WTC11 (cell line): ENCODE results near the gene ARHGEF10L. TPM values are rescaled to one million over a fixed set of nuclear protein-coding genes. Genes with fewer than 3 reads are reported as not detected.
A peak's percentile ranks its signal among the peaks of the same experiment; 100 is the strongest.

ENCODE experiments used
- ATAC-seq: fragments of 200-7000 bp; cut with Tn5 transposase; 2 replicates; pipeline ENCODE4 v1.10.0; 2021; ENCODE audit warnings: mild to moderate bottlenecking, moderate library complexity
- CTCF ChIA-PET: fragments of 300-600 bp; sonication (Branson Sonifier 250); formaldehyde crosslinking; loops from one replicate; lab custom pipeline; 2021; ENCODE audit warnings: antibody characterized with exemption; lab: Charles Lee
- POLR2A ChIA-PET: fragments of 350-600 bp; sonication (Branson Sonifier 250); formaldehyde crosslinking; loops from one replicate; lab custom pipeline; 2021; ENCODE audit warnings: antibody characterized with exemption; lab: Charles Lee
- DNase-seq: peaks from one replicate; pipeline ENCODE4 v3.0.0; 2021; ENCODE audit warnings: low spot score
- H3K27ac Mint-ChIP-seq: 2 replicates; pipeline ENCODE4 v1.8.0; 2021; ENCODE audit warnings: mixed read lengths
- H3K27me3 Mint-ChIP-seq: 2 replicates; pipeline ENCODE4 v1.8.0; 2021; ENCODE audit warnings: low read depth, mild to moderate bottlenecking, moderate library complexity, mixed read lengths
- H3K36me3 Mint-ChIP-seq: 2 replicates; pipeline ENCODE4 v1.8.0; 2021; ENCODE audit warnings: mixed read lengths
- H3K4me1 Mint-ChIP-seq: 2 replicates; pipeline ENCODE4 v1.8.0; 2022; ENCODE audit warnings: mixed read lengths
- H3K4me3 Mint-ChIP-seq: 2 replicates; pipeline ENCODE4 v1.8.0; 2021; ENCODE audit warnings: mild to moderate bottlenecking, moderate library complexity, mixed read lengths
- H3K9me3 Mint-ChIP-seq: 2 replicates; pipeline ENCODE4 v1.8.0; 2021; ENCODE audit warnings: mixed read lengths
- ATF3 ChIP-seq: sonication (generic); formaldehyde crosslinking; conservative IDR thresholded peaks from 2 replicates; pipeline ENCODE4 v1.8.1; 2022; ENCODE audit warnings: mild to moderate bottlenecking, missing genetic modification reagents
- E2F1 ChIP-seq: sonication (generic); formaldehyde crosslinking; IDR thresholded peaks from 2 replicates; pipeline ENCODE4 v1.8.0; 2022; ENCODE audit warnings: mild to moderate bottlenecking, missing genetic modification reagents
- E2F5 ChIP-seq: sonication (generic); formaldehyde crosslinking; IDR thresholded peaks from 2 replicates; pipeline ENCODE4 v1.8.1; 2022; ENCODE audit warnings: mild to moderate bottlenecking, moderate library complexity, missing genetic modification reagents
- ERG ChIP-seq: fragments of 250-450 bp; sonication (Bioruptor Pico); IDR thresholded peaks from 2 replicates; pipeline ENCODE4 v1.8.0; 2021; ENCODE audit warnings: mild to moderate bottlenecking
- FOXP4 ChIP-seq: sonication (generic); formaldehyde crosslinking; IDR thresholded peaks from 2 replicates; pipeline ENCODE4 v1.8.0; 2022; ENCODE audit warnings: mild to moderate bottlenecking, missing genetic modification reagents
- HMGA2 ChIP-seq: fragments of 250-450 bp; sonication (Bioruptor Pico); IDR thresholded peaks from 2 replicates; pipeline ENCODE4 v1.4.0; 2021; ENCODE audit warnings: mild to moderate bottlenecking, moderate library complexity
- HMGXB4 ChIP-seq: sonication (generic); formaldehyde crosslinking; IDR thresholded peaks from 2 replicates; pipeline ENCODE4 v1.8.1; 2023; ENCODE audit warnings: mild to moderate bottlenecking, moderate library complexity, missing genetic modification reagents
- JUN ChIP-seq: sonication (generic); formaldehyde crosslinking; IDR thresholded peaks from 2 replicates; pipeline ENCODE4 v1.8.0; 2023; ENCODE audit warnings: mild to moderate bottlenecking, missing genetic modification reagents
- MAX ChIP-seq: sonication (generic); formaldehyde crosslinking; IDR thresholded peaks from 2 replicates; pipeline ENCODE4 v1.8.0; 2022; ENCODE audit warnings: mild to moderate bottlenecking, missing genetic modification reagents
- MLX ChIP-seq: sonication (generic); formaldehyde crosslinking; IDR thresholded peaks from 2 replicates; pipeline ENCODE4 v1.8.1; 2023; ENCODE audit warnings: mild to moderate bottlenecking, missing genetic modification reagents, moderate library complexity
- NFE2L1 ChIP-seq: sonication (generic); formaldehyde crosslinking; IDR thresholded peaks from 2 replicates; pipeline ENCODE4 v1.8.1; 2023; ENCODE audit warnings: missing genetic modification reagents
- TP53 ChIP-seq: sonication (generic); formaldehyde crosslinking; IDR thresholded peaks from 2 replicates; pipeline ENCODE4 v1.8.1; 2023; ENCODE audit warnings: mild to moderate bottlenecking, missing genetic modification reagents
- ZBTB21 ChIP-seq: sonication (generic); formaldehyde crosslinking; IDR thresholded peaks from 2 replicates; pipeline ENCODE4 v1.8.1; 2023; ENCODE audit warnings: mild to moderate bottlenecking, missing genetic modification reagents, borderline replicate concordance
- ZNF219 ChIP-seq: sonication (generic); formaldehyde crosslinking; IDR thresholded peaks from 2 replicates; pipeline ENCODE4 v1.8.0; 2023; ENCODE audit warnings: missing genetic modification reagents, mild to moderate bottlenecking, borderline replicate concordance
- ZNF232 ChIP-seq: sonication (generic); formaldehyde crosslinking; IDR thresholded peaks from 2 replicates; pipeline ENCODE4 v1.8.0; 2022; ENCODE audit warnings: mild to moderate bottlenecking, missing genetic modification reagents
- ZNF416 ChIP-seq: fragments of 250-450 bp; sonication (Bioruptor Pico); IDR thresholded peaks from 2 replicates; pipeline ENCODE4 v1.9.0; 2021; ENCODE audit warnings: mild to moderate bottlenecking, inconsistent platforms
- ZNF423 ChIP-seq: fragments of 250-450 bp; sonication (Bioruptor Pico); IDR thresholded peaks from 2 replicates; pipeline ENCODE4 v2.1.2; 2022; ENCODE audit warnings: mild to moderate bottlenecking, moderate library complexity
- ZNF512 ChIP-seq: sonication (generic); formaldehyde crosslinking; IDR thresholded peaks from 2 replicates; pipeline ENCODE4 v1.8.1; 2022; ENCODE audit warnings: missing genetic modification reagents, borderline replicate concordance
- total RNA-seq: library from RNA; stranded (reverse); gene quantifications from 3 replicates; pipeline ENCODE4 v1.2.3, GENCODE V29; 2021
- TF ChIP-seq, protein P1 (sequence below): sonication (generic); formaldehyde crosslinking; IDR thresholded peaks from 2 replicates; pipeline ENCODE4 v1.8.0; 2022; ENCODE audit warnings: missing genetic modification reagents
- TF ChIP-seq, protein P2 (sequence below): fragments of 250-450 bp; sonication (Bioruptor Pico); IDR thresholded peaks from 2 replicates; pipeline ENCODE4 v1.9.0; 2021; ENCODE audit warnings: moderate library complexity, mild to moderate bottlenecking, inconsistent platforms, borderline replicate concordance

Gene ARHGEF10L
- total RNA-seq, 1 experiment from 2014 or later, result 34.4 TPM

- H3K36me3 Mint-ChIP-seq, result no peaks in the 10 kb centered on the region; the same call in 1 of the 2 replicates
- no peak overlapping the region; the same call in 1 of the 2 replicates for H3K27ac Mint-ChIP-seq
- no peak for DNase-seq
- peaks cover 12% of the 10 kb centered on the region for H3K4me1 Mint-ChIP-seq
- peak; percentile 66 for ATAC-seq
- H3K27me3 Mint-ChIP-seq, result no peaks in the 10 kb centered on the region
- no peak overlapping the region for H3K4me3 Mint-ChIP-seq
- TF ChIP-seq HMGA2 (no peak), ZNF423 (no peak), E2F1 (CRISPR knock-in tag) (no peak), MAX (CRISPR knock-in tag) (no peak)
- TF ChIP-seq, protein P1, sequence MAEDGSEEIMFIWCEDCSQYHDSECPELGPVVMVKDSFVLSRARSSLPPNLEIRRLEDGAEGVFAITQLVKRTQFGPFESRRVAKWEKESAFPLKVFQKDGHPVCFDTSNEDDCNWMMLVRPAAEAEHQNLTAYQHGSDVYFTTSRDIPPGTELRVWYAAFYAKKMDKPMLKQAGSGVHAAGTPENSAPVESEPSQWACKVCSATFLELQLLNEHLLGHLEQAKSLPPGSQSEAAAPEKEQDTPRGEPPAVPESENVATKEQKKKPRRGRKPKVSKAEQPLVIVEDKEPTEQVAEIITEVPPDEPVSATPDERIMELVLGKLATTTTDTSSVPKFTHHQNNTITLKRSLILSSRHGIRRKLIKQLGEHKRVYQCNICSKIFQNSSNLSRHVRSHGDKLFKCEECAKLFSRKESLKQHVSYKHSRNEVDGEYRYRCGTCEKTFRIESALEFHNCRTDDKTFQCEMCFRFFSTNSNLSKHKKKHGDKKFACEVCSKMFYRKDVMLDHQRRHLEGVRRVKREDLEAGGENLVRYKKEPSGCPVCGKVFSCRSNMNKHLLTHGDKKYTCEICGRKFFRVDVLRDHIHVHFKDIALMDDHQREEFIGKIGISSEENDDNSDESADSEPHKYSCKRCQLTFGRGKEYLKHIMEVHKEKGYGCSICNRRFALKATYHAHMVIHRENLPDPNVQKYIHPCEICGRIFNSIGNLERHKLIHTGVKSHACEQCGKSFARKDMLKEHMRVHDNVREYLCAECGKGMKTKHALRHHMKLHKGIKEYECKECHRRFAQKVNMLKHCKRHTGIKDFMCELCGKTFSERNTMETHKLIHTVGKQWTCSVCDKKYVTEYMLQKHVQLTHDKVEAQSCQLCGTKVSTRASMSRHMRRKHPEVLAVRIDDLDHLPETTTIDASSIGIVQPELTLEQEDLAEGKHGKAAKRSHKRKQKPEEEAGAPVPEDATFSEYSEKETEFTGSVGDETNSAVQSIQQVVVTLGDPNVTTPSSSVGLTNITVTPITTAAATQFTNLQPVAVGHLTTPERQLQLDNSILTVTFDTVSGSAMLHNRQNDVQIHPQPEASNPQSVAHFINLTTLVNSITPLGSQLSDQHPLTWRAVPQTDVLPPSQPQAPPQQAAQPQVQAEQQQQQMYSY (CRISPR knock-in tag), result peak; percentile 73
- TF ChIP-seq, protein P2, sequence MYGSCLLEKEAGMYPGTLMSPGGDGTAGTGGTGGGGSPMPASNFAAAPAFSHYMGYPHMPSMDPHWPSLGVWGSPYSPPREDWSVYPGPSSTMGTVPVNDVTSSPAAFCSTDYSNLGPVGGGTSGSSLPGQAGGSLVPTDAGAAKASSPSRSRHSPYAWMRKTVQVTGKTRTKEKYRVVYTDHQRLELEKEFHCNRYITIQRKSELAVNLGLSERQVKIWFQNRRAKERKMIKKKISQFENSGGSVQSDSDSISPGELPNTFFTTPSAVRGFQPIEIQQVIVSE (CRISPR knock-in tag), result no peak
- ChIA-PET CTCF (interaction anchor here (0.6 to 14.4 kb wide), 11 partner anchors 16 to 143 kb away, joined by 3 to 273 read pairs (median 3); no protein-coding TSS in a partner anchor), POLR2A (no interaction called here)
- H3K9me3 Mint-ChIP-seq, result no peaks in the 10 kb centered on the region
Observed at GRCh38 chr1:17612831-17613230, 73.3 kb downstream of the ARHGEF10L start.

DNA sequence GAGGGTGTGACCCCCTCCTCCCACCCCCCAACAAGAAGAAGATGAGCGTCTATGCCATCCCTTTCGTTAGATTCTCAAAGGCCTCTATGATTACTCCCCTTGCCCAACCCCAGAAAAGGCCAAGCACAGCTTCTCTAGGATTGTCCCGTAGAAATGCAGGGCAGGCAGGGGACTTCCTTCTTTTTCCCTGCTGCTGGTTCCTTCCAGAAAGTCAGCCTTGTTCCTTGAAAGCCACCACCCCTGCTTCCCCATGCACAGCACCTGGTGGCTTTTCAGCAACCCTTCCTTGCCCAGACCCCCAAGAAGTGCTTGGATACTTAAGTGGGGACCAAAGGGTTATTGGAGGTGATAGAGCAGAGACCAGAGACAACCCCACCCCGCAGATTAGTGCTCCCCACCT lies 75.1 kb downstream of the ARHGEF10L start:
- ChIA-PET POLR2A (no interaction called here), CTCF (interaction anchor here (1.3 to 14.4 kb wide), 2 partner anchors 9 to 113 kb away, joined by 3 to 273 read pairs; no protein-coding TSS in a partner anchor)
- Mint-ChIP-seq H3K4me3 (no peak overlapping the region), H3K27me3 (no peaks in the 10 kb centered on the region), H3K27ac (no peak overlapping the region), H3K36me3 (no peaks in the 10 kb centered on the region; the same call in 1 of the 2 replicates), H3K4me1 (peaks cover 12% of the 10 kb centered on the region), H3K9me3 (no peaks in the 10 kb centered on the region)
- DNase-seq, result no peak
- no peak for ATAC-seq
- TF ChIP-seq E2F5 (no peak), TP53 (CRISPR knock-in tag) (no peak), FOXP4 (CRISPR knock-in tag) (no peak), MLX (no peak), ZNF416 (CRISPR knock-in tag) (no peak), ZNF232 (CRISPR knock-in tag) (no peak), HMGXB4 (CRISPR knock-in tag) (no peak), ZBTB21 (CRISPR knock-in tag) (no peak), ATF3 (CRISPR knock-in tag) (no peak), ZNF512 (CRISPR knock-in tag) (no peak), NFE2L1 (CRISPR knock-in tag) (no peak), ZNF219 (CRISPR knock-in tag) (no peak), ERG (CRISPR knock-in tag) (no peak), JUN (CRISPR knock-in tag) (no peak)
